Muscle layer of duodenum (tissue), 2 donors: Measurements from ENCODE around the gene CYP17A1.
A peak's percentile ranks its signal among the peaks of the same experiment; 100 is the strongest.

ENCODE experiments used
- H3K27ac ChIP-seq: one replicate; pipeline ENCODE4 v1.7.0; 2013; ENCODE audit warnings: mild to moderate bottlenecking, low read length
- H3K27me3 ChIP-seq: one replicate; pipeline ENCODE4 v1.7.0; 2013; ENCODE audit warnings: low read depth, mild to moderate bottlenecking, control low read depth, low read length
- H3K36me3 ChIP-seq, 2 donors: one replicate each; pipeline ENCODE4 v1.7.0; 2013; ENCODE audit warnings: low read length in 2 of 2, control low read depth in 1 of 2, mild to moderate bottlenecking in 1 of 2; ENCODE audit not compliant: insufficient read depth in 2 of 2, control insufficient read depth in 1 of 2
- H3K4me1 ChIP-seq, 2 donors: one replicate each; pipeline ENCODE4 v1.7.0; 2013; ENCODE audit warnings: low read length in 2 of 2, mild to moderate bottlenecking in 2 of 2, control low read depth in 1 of 2, moderate library complexity in 1 of 2; ENCODE audit not compliant: insufficient read depth in 2 of 2, control insufficient read depth in 1 of 2
- H3K4me3 ChIP-seq, 2 donors: one replicate each; pipeline ENCODE4 v1.7.0; 2013; ENCODE audit warnings: low read length in 2 of 2, low read depth in 1 of 2, mild to moderate bottlenecking in 1 of 2
- H3K9me3 ChIP-seq, 2 donors: one replicate each; pipeline ENCODE4 v1.7.0; 2013; ENCODE audit warnings: low read length in 2 of 2, control low read depth in 1 of 2, mild to moderate bottlenecking in 1 of 2; ENCODE audit not compliant: control insufficient read depth in 1 of 2
- donor health status: healthy.

The CYP17A1 gene

DNA sequence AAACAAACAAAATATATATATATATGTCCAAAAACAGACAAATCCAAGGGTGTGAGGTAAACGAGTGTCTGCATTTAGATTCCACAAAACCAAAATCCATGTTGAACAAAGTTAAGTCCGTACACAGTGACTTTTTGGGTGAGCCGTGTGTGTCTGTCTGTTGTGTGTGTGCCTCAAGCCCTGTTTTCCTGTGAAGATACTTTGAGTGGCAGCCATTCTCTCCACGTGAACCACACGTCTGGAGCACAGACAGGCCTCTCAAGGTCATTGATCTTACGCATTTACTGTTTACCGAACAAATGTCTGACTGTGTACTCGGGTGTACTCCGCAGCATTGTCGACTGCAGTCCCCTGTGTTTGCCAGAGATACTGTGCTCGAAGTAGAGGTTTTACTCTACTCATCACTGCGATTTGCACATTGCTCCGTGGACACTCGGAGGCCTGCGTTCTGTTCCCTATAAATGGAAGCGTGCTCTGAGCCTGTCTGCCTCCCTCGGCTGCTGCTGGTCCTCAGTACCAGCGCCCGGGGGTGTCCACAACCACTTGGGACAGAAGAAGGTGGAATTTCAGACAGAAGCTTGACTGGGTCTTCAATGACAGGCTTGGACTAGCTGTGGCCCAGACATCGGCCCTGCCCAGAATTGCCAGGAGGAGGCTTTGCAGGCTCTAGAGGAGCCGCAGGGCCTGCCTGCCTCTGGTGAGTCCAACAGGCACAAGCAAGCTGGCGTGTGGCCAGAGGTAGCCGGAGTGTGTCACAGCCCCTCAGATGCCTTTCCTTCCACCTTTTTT, 22.1 kb downstream of the CYP17A1 start:
- peaks cover 19 to 40% of the 10 kb centered on the region in 2 donors for H3K36me3 ChIP-seq
- H3K4me1 ChIP-seq, result peaks cover 12 to 14% of the 10 kb centered on the region in 2 donors
- peak overlapping the region in 1 of 2 donors; percentile 24 for H3K4me3 ChIP-seq
- H3K27ac ChIP-seq, result peak overlapping the region; percentile 90
- no peaks in the 10 kb centered on the region for H3K9me3 ChIP-seq
- H3K27me3 ChIP-seq, result no peaks in the 10 kb centered on the region

DNA sequence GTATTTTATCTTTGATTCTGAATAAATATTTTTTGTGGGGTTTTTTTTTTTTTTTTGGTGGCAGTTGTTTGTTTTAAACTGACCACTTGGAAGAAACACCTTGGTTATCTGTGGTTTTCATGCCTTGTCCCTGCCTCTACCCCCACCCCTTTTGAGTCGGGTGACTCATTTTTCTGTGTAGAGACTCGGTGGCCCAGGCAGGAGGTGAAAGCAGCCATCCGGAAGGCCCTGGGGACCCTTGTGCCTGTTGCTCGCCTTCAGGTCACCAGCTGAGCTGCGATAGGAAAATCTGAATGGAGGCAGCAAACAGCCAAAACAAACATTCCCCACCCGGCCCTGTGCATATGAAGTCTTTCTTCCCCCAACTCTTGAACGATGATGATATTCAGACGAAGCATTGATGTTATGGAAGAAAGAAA, 22.8 kb downstream of the CYP17A1 start:
- H3K27ac ChIP-seq, result peak overlapping the region; percentile 90
- no peaks in the 10 kb centered on the region for H3K9me3 ChIP-seq
- H3K27me3 ChIP-seq, result no peaks in the 10 kb centered on the region
- H3K36me3 ChIP-seq, result peaks cover 23 to 46% of the 10 kb centered on the region in 2 donors
- H3K4me3 ChIP-seq, result no peak overlapping the region
- peaks cover 12 to 14% of the 10 kb centered on the region in 2 donors for H3K4me1 ChIP-seq

DNA sequence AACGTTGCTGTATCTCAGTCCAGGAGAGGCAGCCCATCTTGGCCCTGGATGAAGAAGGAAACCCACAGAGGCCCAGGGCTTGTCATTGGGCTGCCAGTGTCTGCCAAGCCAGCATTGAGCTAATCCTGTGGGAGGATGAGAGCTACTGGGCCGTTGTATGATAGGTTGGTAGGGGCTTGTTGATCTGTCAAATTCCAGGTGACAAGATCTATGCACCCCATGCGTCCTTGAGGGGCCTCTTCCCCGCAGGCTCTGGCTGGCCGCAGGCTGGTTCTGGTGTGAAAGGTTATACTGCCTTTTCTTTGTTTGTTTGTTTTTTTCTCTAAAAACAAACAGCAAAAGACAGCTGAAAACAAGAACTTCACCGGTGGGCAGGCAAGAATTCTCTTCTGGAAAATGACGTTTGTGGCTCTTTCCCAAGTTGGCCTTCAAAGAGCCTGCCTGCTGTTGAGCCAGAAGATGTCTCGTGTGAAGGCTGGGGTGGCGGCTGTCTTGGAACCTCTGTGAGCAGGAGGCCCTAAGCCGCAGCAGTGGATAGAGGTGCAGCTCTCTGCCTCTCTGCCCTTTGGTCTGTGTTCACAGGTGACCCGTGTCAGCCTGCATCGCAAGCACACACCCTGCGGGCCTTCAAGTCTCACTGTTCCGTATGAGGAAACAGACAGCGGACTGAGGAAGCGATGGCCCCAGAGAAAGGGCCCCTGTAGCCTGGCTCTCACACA, 23.3 kb downstream of the CYP17A1 start:
- Histone ChIP-seq H3K4me3 (no peak overlapping the region), H3K36me3 (peaks cover 23 to 46% of the 10 kb centered on the region in 2 donors), H3K27ac (peak overlapping the region; percentile 90), H3K4me1 (peaks cover 12 to 14% of the 10 kb centered on the region in 2 donors), H3K9me3 (no peaks in the 10 kb centered on the region), H3K27me3 (no peaks in the 10 kb centered on the region)

DNA sequence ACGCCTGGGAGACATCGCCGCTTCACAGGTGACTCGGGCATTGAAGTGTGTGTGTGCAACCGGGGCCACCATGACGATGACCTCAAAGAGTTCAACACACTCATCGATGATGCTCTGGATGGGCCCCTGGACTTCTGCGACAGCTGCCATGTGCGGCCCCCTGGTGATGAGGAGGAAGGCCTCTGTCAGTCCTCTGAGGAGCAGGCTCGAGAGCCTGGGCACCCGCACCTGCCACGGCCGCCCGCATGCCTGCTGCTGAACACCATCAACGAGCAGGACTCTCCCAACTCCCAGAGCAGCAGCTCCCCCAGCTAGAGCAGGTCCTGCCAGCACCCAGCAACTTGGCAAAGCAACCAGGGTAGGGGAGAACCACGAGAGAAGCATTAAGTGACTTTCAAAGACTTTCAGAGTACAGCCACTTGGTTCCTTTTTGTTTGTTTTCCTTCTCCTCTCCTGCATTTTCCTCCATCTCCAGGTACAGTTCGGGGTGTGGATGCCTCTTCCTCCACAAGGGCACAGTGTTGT, 24.1 kb downstream of the CYP17A1 start:
- Histone ChIP-seq H3K27ac (peak overlapping the region; percentile 18), H3K4me1 (peaks cover 14 to 16% of the 10 kb centered on the region in 2 donors)

DNA sequence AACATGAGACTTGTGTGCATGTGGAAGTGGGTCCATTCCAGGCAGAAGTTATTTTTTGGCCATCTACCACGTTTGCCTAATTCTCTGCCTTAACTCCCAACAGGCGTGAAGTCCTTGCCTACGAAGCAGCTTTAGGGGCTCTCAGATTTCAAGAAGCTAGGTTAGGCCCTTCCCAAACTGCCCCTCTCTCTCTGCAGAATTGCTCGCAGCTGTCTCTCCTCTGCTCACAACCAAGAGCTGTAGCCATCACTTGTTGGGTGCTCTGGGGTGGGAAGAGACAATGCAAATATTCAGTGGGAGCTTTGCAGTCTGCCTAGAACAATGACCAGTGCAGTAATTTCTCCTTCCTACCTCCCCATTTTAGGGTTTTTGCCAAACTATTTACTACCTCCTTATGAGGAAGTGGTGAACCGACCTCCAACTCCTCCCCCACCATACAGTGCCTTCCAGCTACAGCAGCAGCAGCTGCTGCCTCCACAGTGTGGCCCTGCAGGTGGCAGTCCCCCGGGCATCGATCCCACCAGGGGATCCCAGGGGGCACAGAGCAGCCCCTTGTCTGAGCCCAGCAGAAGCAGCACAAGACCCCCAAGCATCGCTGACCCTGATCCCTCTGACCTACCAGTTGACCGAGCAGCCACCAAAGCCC, 24.9 kb downstream of the CYP17A1 start:
- no peak overlapping the region for H3K4me3 ChIP-seq
- H3K4me1 ChIP-seq, result peaks cover 14 to 16% of the 10 kb centered on the region in 2 donors
- H3K9me3 ChIP-seq, result no peaks in the 10 kb centered on the region
- H3K27ac ChIP-seq, result no peak overlapping the region
- H3K27me3 ChIP-seq, result no peaks in the 10 kb centered on the region
- peaks cover 23 to 46% of the 10 kb centered on the region in 2 donors for H3K36me3 ChIP-seq

More for the DNA sequence above, 24.1 kb downstream of the CYP17A1 start:
- H3K36me3 ChIP-seq, result peaks cover 23 to 46% of the 10 kb centered on the region in 2 donors
- H3K4me3 ChIP-seq, result no peak overlapping the region
- no peaks in the 10 kb centered on the region for H3K9me3 ChIP-seq
- no peaks in the 10 kb centered on the region for H3K27me3 ChIP-seq

DNA sequence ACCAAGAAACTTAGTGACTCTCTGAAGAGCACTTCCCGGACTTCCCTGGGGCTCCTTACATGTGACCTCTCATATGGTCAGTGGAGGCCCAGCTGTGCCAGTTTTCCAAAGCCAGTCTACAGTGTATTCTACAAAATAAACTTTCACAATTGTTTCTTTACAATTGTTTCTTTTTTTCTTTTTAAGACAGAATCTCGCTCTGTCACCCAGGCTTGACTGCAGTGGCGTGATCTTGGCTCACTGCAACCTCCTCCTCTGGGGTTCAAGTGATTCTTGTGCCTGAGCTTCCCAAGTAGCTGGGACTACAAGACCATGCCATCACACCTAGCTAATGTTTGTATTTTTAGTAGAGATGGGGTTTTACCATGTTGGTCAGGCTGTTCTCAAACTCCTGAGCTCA, 25.9 kb downstream of the CYP17A1 start:
- peaks cover 14 to 15% of the 10 kb centered on the region in 2 donors for H3K4me1 ChIP-seq
- H3K27ac ChIP-seq, result no peak overlapping the region
- H3K27me3 ChIP-seq, result no peaks in the 10 kb centered on the region
- H3K4me3 ChIP-seq, result no peak overlapping the region
- no peaks in the 10 kb centered on the region for H3K9me3 ChIP-seq
- peaks cover 23 to 46% of the 10 kb centered on the region in 2 donors for H3K36me3 ChIP-seq

DNA sequence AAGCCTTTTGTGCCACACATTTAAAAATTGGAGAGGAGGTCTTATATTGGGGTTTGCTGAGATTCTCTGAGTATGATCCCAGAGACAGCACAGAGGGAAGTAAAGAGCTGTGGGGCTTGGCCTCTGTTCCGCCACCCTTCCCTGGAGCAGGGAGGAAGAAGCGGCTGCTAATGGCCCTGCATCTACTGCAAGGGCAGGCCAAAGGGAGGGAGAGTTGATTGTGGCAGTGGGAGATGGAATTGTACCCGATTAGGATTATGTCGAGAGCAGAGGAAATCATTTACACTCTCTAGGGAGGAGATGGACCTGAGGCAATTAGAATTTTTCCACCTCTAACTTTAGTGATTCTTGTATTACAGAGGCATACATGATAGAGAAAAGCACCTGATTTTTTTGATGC, 28.8 kb downstream of the CYP17A1 start:
- Histone ChIP-seq H3K27ac (no peak overlapping the region), H3K4me3 (no peak overlapping the region), H3K4me1 (peaks cover 0 to 10% of the 10 kb centered on the region in 2 donors), H3K27me3 (no peaks in the 10 kb centered on the region), H3K36me3 (peaks cover 15 to 31% of the 10 kb centered on the region in 2 donors), H3K9me3 (no peaks in the 10 kb centered on the region)

DNA sequence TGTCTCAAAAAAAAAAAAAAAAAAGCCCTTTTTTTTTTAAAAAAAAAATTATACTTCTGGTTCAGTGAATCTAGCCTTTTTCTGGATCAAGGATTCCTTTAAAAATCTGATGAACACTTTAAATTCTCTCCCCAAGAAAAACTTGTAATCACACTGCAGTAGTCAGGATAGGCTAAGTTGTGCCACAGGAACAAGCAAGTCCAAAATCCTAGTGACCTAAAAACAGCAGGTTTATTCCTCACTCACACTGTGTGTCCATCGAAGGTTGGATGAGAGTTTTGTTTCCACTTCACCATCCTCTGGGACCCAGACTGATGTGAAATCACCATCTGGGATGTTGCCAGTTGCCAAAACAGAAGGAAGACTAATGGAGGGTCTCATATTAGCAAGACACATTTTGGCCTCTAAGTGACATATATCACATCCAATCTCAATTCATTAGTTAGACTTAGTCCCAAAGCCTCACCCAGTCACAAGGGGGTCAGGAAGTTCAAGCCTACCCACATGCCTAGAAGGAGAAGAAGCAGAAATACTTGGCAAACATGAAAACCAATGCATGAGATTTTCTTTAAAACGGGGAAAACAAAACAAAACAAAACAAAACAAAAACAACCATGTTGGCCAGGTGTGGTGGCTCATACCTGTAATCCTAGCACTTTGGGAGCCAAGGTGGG, 32.7 kb downstream of the CYP17A1 start:
- no peaks in the 10 kb centered on the region for H3K27me3 ChIP-seq
- H3K9me3 ChIP-seq, result no peaks in the 10 kb centered on the region
- no peak overlapping the region for H3K27ac ChIP-seq
- H3K36me3 ChIP-seq, result peaks cover 4% of the 10 kb centered on the region in 2 donors
- H3K4me3 ChIP-seq, result no peak overlapping the region
- H3K4me1 ChIP-seq, result peaks cover 9 to 44% of the 10 kb centered on the region in 2 donors

DNA sequence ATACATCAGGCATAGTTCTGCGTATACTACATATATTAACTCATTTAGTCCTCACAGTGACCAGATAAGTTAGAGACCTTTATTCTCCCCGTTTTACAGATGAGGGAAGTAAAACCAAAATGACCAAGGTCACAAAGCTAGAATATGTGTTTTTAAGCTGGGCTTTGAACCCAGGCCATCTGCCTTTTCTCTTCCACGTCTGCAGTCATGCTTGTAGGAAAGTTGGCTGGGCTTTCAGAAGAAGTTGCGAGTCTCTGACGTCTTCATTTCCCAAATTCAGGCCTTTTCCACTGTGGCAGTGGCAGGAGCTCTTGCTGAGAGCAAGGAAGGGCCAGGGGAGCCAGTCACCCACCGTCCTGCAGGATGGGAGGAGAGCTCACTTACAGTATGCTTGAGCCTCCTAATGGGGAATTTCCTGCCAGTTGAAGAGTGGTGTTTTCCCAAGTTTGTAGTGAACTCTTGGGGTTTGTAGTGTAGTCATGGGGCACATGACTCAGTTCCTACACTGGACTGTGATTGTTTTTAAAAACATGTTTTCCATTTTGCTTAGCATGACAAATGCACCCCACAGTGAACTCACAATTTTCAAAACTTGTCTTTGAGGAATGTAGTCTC, 34.2 kb downstream of the CYP17A1 start:
- Histone ChIP-seq H3K4me1 (peaks cover 9 to 44% of the 10 kb centered on the region in 2 donors), H3K36me3 (peaks cover 9 to 13% of the 10 kb centered on the region in 2 donors)

DNA sequence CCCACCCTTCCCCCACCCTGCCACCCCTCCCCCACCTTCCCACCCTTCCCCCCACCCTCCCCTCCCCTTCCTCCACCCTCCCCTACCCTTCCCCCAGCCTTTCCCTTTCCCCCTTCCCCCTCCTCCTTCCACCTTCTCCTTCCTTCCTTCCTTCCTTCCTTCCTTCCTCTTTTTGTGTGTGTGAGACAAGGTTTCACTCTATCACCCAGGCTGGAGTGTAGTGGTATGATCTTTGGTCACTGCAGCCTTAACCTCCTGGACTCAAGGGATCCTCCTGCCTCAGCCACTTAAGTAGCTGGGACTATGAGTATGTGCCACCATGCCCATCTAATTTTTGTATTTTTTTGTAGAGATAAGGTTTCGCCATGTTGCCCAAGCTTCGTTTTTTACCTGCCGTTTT, 35.2 kb downstream of the CYP17A1 start:
- peaks cover 10 to 47% of the 10 kb centered on the region in 2 donors for H3K4me1 ChIP-seq
- H3K27me3 ChIP-seq, result no peaks in the 10 kb centered on the region
- H3K9me3 ChIP-seq, result no peaks in the 10 kb centered on the region
- peaks cover 9 to 15% of the 10 kb centered on the region in 2 donors for H3K36me3 ChIP-seq
- H3K27ac ChIP-seq, result peak overlapping the region; percentile 87
- H3K4me3 ChIP-seq, result no peak overlapping the region

More for the DNA sequence above, 34.2 kb downstream of the CYP17A1 start:
- Histone ChIP-seq H3K9me3 (no peaks in the 10 kb centered on the region), H3K27me3 (no peaks in the 10 kb centered on the region), H3K4me3 (peak overlapping the region in 1 of 2 donors; percentile 19), H3K27ac (peak overlapping the region; percentile 87)
